Activated CD8-positive, alpha-beta memory T cell treated with anti-CD3 and anti-CD28 coated beads, Interleukin-2, amount 50 U/mL, for 4 hours (primary cell): ENCODE measurements around the gene MIDN.

Experiments used
- DNase-seq: peaks from one replicate; pipeline ENCODE4 v3.0.0-alpha.2; 2020

Gene MIDN

GRCh38 chr19:1271528-1272422 is 23.4 kb downstream of the MIDN start:
- no peak for DNase-seq

GRCh38 chr19:1272423-1273262 is 24.3 kb downstream of the MIDN start:
- no peak for DNase-seq

GRCh38 chr19:1273263-1274041 is 25.1 kb downstream of the MIDN start:
- no peak for DNase-seq

GRCh38 chr19:1274081-1274851 is 25.9 kb downstream of the MIDN start:
- DNase-seq: no peak

GRCh38 chr19:1274852-1275259 is 26.5 kb downstream of the MIDN start:
- DNase-seq: no peak

- DNase-seq: peak; percentile 96
These were observed 27.0 kb downstream of the MIDN start, which contains the start of gene FAM174C for GRCh38 chr19:1275260-1275975. Gene FAM174C (plus strand): TSS chr19:1275530. CDS start chr19:1275550, 20 bp downstream.

- DNase-seq: no peak
These were observed 27.7 kb downstream of the MIDN start for GRCh38 chr19:1275976-1276627.

- no peak for DNase-seq
These were observed 28.2 kb downstream of the MIDN start for GRCh38 chr19:1276628-1277022.

- no peak for DNase-seq
These were observed 28.7 kb downstream of the MIDN start for GRCh38 chr19:1277061-1277460.

- no peak for DNase-seq
These were observed 29.7 kb downstream of the MIDN start for GRCh38 chr19:1278074-1278473.

- no peak for DNase-seq
These were observed 30.6 kb downstream of the MIDN start for GRCh38 chr19:1278713-1279660.

GRCh38 chr19:1279782-1280341 is 31.5 kb downstream of the MIDN start:
- DNase-seq: peak; percentile 80

GRCh38 chr19:1280636-1281568 is 32.5 kb downstream of the MIDN start:
- DNase-seq: no peak

- DNase-seq: no peak
These were observed 33.3 kb downstream of the MIDN start for GRCh38 chr19:1281569-1282287.

- no peak for DNase-seq
These were observed 34.3 kb downstream of the MIDN start for GRCh38 chr19:1282588-1283206.

- DNase-seq: no peak
These were observed 35.0 kb downstream of the MIDN start for GRCh38 chr19:1283207-1283916.
